IPS-20b (cell line): Measurements from ENCODE around the gene EFCAB5.
"Not testable (repeated sequence)": the region's sequence is repeated elsewhere in the genome, so short reads cannot be mapped to it uniquely, and the experiment has no call there.

Source experiments
- H3K27ac ChIP-seq: one replicate; pipeline ENCODE4 v1.5.1; 2013; ENCODE audit warnings: low read length
- H3K27me3 ChIP-seq: 2 replicates; pipeline ENCODE4 v1.6.1; 2013; ENCODE audit warnings: mild to moderate bottlenecking, low read length, inconsistent platforms; ENCODE audit not compliant: insufficient read depth
- H3K36me3 ChIP-seq: 2 replicates; pipeline ENCODE4 v1.6.1; 2013; ENCODE audit warnings: low read depth, mild to moderate bottlenecking, inconsistent platforms, low read length, moderate library complexity; ENCODE audit not compliant: insufficient read depth
- H3K4me1 ChIP-seq: 2 replicates; pipeline ENCODE4 v1.6.1; 2013; ENCODE audit warnings: mild to moderate bottlenecking, control low read depth, inconsistent platforms, low read length, moderate library complexity; ENCODE audit not compliant: insufficient read depth
- H3K4me3 ChIP-seq: 2 replicates; pipeline ENCODE4 v1.5.1; 2013; ENCODE audit warnings: mild to moderate bottlenecking, low read length, inconsistent platforms
- H3K9ac ChIP-seq: 2 replicates; pipeline ENCODE4 v1.6.1; 2013; ENCODE audit warnings: low read depth, mild to moderate bottlenecking, inconsistent platforms, low read length, moderate library complexity
- H3K9me3 ChIP-seq: 2 replicates; pipeline ENCODE4 v1.6.1; 2013; ENCODE audit warnings: mild to moderate bottlenecking, low read depth, low read length, inconsistent platforms; ENCODE audit not compliant: insufficient read depth

The EFCAB5 gene

DNA sequence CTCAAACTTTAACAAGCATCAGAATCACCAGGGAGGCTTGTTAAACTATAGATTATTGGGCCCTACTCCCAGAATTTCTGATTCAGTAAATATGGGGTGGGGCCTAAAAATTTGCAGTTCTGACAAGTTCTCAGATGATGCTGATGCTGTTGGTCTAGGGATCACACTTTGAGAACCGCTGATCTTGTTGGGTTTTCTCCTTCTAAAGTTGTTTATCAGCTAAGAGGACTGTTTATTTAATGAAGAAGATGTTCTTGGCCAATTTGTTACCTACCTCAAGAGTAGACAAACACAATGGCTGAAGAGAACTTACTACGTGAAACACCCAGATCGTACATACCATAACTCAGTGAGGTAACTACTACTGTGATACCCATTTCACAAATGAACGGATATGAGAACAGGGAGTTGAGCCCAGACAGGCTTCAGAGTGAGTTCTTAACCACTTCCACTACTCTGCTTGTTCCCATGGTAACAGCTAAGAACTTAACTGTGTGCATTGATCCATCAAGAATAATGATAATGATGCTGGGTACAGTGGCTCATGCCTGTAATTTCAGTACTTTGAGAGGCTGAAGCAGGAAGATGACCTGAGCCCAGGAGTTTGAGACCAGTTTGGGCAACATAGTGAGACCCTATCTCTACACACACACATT lies 89.9 kb downstream of the EFCAB5 start:
- H3K4me1 ChIP-seq, result no peaks in the 10 kb centered on the region
- H3K4me3 ChIP-seq, result no peak overlapping the region
- H3K36me3 ChIP-seq, result no peaks in the 10 kb centered on the region
- H3K27me3 ChIP-seq, result no peaks in the 10 kb centered on the region
- H3K27ac ChIP-seq, result no peak overlapping the region
- no peak overlapping the region for H3K9ac ChIP-seq
- no peaks in the 10 kb centered on the region for H3K9me3 ChIP-seq

DNA sequence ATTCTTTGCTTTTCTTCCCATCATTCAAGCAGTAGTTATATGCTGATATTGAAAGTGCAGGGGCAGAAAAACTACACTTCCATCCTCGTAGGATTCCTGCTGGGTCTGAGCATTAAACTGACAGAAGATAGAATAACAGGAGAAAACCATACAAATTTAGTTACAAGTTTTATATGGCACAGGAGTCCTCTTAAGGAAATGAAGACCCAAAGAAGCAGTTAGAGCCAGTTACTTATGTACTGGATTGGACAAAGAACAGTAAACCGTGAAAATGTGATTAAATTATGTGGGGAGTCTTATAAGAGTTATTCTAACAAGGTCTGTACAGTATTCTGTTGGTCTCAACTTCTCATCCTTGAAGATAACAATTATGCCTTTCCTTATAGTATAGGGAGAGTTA lies 93.9 kb downstream of the EFCAB5 start:
- Histone ChIP-seq H3K4me3 (no peak overlapping the region), H3K9ac (no peak overlapping the region), H3K36me3 (no peaks in the 10 kb centered on the region), H3K27me3 (no peaks in the 10 kb centered on the region), H3K27ac (no peak overlapping the region), H3K4me1 (no peaks in the 10 kb centered on the region), H3K9me3 (no peaks in the 10 kb centered on the region)

DNA sequence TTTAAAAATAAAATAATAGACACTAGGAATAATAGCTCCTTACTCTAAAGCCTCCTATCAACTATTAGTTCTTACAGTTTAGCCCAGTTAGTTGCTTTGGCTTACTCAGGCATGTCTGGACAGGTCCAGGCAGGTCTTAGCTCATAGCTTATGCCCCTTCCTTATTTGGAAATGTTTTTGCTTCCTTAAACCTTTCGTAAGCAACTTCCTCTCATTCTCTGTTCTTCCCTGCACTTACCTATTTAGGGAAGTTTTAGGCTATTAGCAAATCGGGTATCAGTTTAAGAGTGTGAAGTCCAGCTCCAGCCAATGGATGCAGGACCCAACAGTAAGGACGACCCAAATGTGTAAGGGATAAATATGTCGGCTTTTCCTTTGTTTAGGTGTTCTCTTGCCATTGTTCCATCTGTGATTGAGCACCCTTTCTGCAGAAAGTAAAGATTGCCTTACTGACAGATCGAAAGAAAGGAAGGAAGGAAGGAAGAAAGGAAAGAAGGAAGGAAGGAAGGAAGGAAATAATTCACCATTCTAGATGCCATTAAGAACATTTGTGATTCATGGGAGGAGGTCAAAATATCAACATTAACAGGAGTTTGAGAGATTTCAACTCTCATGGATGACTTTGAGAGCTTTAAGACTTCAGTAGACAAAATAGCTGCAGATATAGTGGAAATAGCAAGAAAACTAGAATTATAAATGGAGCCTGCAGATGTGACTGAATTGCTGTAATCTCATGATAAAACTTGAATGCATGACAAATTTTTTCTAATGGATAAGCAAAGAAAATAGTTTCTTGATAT lies 99.5 kb downstream of the EFCAB5 start:
- not testable (repeated sequence) for H3K36me3 ChIP-seq, H3K9me3 ChIP-seq, H3K4me1 ChIP-seq, H3K4me3 ChIP-seq, H3K27me3 ChIP-seq, H3K27ac ChIP-seq, H3K9ac ChIP-seq

DNA sequence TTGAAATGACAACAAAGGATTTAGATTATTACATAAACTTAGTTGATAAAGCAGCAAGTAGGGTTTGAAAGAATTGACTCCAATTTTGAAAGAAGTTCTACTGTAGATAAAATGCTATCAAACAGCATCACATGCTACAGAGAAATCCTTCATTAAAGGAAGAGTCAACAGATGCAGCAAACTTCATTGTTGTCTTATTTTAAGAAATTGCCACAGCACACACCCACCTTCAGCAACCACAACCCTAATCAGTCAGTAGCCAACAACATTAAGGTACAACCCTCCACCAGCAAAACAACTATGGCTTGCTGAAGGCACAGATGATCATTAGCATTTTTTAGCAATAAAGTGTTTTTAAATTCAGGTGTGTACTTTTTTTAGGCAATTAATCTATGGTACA lies 100.1 kb downstream of the EFCAB5 start:
- no peak overlapping the region for H3K27ac ChIP-seq
- no peaks in the 10 kb centered on the region for H3K27me3 ChIP-seq
- H3K4me3 ChIP-seq, result no peak overlapping the region
- H3K4me1 ChIP-seq, result no peaks in the 10 kb centered on the region
- H3K9ac ChIP-seq, result no peak overlapping the region
- H3K9me3 ChIP-seq, result peaks cover 10% of the 10 kb centered on the region; the same call in 1 of the 2 replicates
- H3K36me3 ChIP-seq, result no peaks in the 10 kb centered on the region

DNA sequence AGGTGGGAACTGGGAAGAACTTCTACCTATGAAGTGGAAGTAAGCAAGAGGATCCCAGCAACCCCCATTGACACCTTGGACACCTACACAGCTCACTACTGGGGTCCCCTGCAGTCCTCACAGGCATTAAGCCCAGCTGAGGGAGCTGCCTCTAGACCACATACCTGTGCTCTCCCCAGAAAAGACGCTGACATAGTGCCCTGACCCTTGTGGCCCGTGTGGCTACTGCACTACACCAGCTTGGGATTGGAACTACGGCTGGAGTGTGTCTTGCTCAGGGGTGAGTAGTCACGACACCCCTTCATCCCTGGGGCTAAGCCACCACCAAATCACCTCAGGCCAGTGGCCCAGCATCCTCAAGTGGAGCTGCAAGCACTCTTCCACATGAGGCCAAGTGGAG lies 120.9 kb downstream of the EFCAB5 start:
- no peak overlapping the region for H3K27ac ChIP-seq
- no peaks in the 10 kb centered on the region for H3K36me3 ChIP-seq
- peaks cover 3% of the 10 kb centered on the region; the same call in 1 of the 2 replicates for H3K9me3 ChIP-seq
- H3K9ac ChIP-seq, result no peak overlapping the region
- H3K4me3 ChIP-seq, result no peak overlapping the region
- H3K4me1 ChIP-seq, result no peaks in the 10 kb centered on the region
- no peaks in the 10 kb centered on the region for H3K27me3 ChIP-seq

DNA sequence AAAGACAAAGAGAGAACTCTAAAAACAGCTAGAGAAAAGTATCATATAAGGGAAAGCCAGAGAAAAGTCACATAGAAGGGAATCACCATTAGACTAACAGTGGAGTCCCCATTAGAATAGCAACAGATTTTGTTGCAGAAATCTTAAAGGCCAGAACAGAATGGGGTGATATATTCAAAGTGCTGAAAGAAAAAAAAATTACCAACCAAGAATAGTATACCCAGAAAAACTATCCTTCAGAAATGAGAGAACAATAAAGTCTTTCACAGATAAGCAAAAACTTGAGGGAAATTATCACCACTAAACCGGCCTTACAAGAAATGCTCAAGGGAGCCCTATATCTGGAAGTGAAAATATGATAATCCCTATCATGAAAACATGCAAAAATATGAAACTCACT lies 123.3 kb downstream of the EFCAB5 start:
- H3K4me1 ChIP-seq, result no peaks in the 10 kb centered on the region

DNA sequence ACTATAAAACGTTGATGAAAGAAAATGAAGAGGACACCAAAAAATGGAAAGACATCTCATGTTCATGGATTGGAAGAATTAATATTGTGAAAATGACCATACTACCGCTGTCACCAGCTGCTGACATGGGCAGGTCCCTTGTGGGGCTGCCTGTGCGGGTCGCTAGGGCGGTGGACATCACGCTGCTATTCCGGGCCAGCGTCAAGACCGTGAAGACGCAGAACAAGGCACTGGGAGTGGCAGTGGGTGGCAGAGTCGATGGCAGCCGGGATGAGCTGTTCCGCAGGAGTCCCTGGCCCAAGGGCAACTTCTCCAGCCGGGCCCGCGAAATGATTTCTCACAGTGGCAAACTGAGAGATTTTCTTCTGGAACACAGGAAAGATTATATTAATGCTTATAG lies 127.0 kb downstream of the EFCAB5 start:
- Histone ChIP-seq H3K4me3 (no peak overlapping the region), H3K27ac (no peak overlapping the region), H3K27me3 (no peaks in the 10 kb centered on the region), H3K9me3 (peaks cover 3% of the 10 kb centered on the region; the same call in 1 of the 2 replicates), H3K9ac (no peak overlapping the region), H3K36me3 (no peaks in the 10 kb centered on the region), H3K4me1 (no peaks in the 10 kb centered on the region)

More for the DNA sequence above, 123.3 kb downstream of the EFCAB5 start:
- Histone ChIP-seq H3K9me3 (peaks cover 3% of the 10 kb centered on the region; the same call in 1 of the 2 replicates), H3K27ac (no peak overlapping the region), H3K27me3 (no peaks in the 10 kb centered on the region), H3K9ac (no peak overlapping the region), H3K36me3 (no peaks in the 10 kb centered on the region), H3K4me3 (no peak overlapping the region)

DNA sequence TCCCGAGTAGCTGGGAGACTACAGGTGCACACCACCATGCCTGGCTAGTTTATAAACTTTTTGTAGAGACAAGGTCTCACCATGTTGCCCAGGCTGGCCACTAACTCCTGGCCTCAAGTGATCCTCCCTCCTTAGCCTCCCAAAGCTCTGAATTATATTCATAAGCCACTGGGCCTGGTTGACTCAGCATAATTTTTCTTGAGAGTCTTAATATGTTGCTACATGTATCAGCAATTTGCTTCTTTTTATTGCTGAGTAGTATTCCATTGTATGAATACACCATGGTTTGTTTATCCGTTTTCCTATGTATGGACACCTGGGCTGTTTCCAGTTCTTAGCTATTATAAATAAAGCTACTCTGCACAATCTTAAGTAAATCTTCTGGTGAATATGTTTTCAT lies 132.8 kb downstream of the EFCAB5 start:
- Histone ChIP-seq H3K4me1 (no peaks in the 10 kb centered on the region), H3K9ac (no peak overlapping the region), H3K27me3 (no peaks in the 10 kb centered on the region), H3K4me3 (no peak overlapping the region), H3K9me3 (no peaks in the 10 kb centered on the region), H3K27ac (no peak overlapping the region), H3K36me3 (no peaks in the 10 kb centered on the region)

DNA sequence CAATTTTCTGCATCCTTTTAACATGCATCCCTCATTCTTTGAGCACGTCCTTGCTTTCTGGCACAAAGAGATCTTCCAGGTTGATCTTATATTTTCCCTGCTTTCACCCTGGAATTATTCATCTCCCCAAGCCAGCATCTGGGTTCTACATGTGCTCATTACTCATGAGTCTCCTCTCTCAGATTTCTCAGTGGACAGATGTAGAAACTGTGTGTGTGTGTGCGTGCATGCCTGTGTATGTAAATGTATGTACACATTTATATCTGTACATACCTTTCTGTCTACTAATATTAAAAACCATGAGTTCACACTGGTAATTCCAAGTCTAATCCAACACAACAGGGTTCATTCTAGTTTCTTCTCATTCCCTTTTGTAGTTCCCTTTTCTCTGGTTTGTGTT lies 133.3 kb downstream of the EFCAB5 start:
- no peaks in the 10 kb centered on the region for H3K4me1 ChIP-seq
- no peaks in the 10 kb centered on the region for H3K36me3 ChIP-seq
- H3K9me3 ChIP-seq, result no peaks in the 10 kb centered on the region
- no peak overlapping the region for H3K4me3 ChIP-seq
- H3K27me3 ChIP-seq, result peaks cover 2% of the 10 kb centered on the region; the same call in 1 of the 2 replicates
- no peak overlapping the region for H3K9ac ChIP-seq
- H3K27ac ChIP-seq, result no peak overlapping the region

DNA sequence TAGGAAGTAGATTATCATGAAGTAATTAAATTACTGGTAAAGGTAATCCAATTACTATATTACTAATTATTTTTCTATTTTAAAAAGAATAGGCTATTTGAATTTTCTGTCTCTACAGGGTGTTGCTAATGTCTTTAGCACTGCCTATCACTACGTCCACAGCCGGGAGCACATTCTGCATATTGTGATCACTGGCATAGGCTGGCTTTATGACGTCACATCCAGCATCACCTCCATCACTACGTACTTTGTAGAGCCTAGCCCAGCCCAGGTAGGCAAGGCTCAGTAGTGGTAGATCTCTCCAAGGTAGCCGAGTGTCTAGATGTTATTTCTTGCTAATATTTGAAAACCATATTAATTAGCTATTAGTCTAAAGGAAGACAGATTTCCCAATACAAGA lies 141.3 kb downstream of the EFCAB5 start:
- Histone ChIP-seq H3K4me1 (no peaks in the 10 kb centered on the region), H3K36me3 (no peaks in the 10 kb centered on the region), H3K4me3 (no peak overlapping the region), H3K27me3 (peaks cover 8% of the 10 kb centered on the region; the same call in 1 of the 2 replicates), H3K9me3 (no peaks in the 10 kb centered on the region), H3K9ac (no peak overlapping the region), H3K27ac (no peak overlapping the region)

DNA sequence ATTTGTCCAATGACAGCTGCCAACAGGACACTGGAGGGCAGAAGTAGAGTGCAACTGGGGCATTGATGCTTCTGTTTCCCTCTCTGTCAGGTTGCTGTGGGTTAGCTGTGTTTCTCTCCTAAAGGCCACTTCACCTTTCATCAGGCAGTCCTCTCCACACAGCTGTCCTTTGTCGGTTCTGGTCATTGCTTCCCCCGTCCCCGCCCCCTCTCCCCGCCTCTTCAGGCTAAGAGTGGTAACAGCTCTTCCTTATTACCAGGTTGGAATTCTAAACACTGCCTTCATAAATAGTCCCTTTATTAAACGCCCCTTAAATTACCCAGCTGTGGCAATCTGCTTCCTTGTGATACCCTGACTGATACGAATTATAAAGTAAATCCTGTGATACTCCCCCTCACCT lies 143.4 kb downstream of the EFCAB5 start:
- no peak overlapping the region for H3K4me3 ChIP-seq
- H3K27ac ChIP-seq, result no peak overlapping the region
- no peaks in the 10 kb centered on the region for H3K4me1 ChIP-seq

DNA sequence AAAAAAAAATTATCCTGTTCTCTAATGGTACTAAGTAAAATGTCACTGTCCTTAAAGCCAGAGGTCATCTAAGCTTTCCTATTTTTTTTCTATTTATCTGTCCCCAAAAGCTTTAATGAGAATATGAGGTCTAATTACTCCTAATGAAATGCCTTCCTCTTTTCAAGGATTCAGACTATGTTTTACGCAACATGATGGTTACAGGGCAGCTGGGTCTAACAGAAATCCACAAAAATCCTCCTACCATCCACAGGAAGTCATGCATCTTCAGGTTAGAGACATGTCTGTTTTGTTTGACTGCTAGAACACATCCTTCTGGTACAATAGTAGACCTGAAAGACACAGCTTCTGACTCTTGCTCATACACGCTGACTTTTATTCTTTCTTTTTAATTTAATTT lies 145.5 kb downstream of the EFCAB5 start:
- Histone ChIP-seq H3K27me3 (no peaks in the 10 kb centered on the region), H3K9ac (no peak overlapping the region), H3K4me3 (no peak overlapping the region), H3K36me3 (no peaks in the 10 kb centered on the region), H3K27ac (no peak overlapping the region), H3K9me3 (no peaks in the 10 kb centered on the region), H3K4me1 (no peaks in the 10 kb centered on the region)

More for the DNA sequence above, 143.4 kb downstream of the EFCAB5 start:
- H3K36me3 ChIP-seq, result no peaks in the 10 kb centered on the region
- no peak overlapping the region for H3K9ac ChIP-seq
- H3K27me3 ChIP-seq, result peaks cover 6% of the 10 kb centered on the region; the same call in 1 of the 2 replicates
- H3K9me3 ChIP-seq, result no peaks in the 10 kb centered on the region
